Calu3 (cell line): ENCODE results near the gene OR5A2. TPM values are rescaled to one million over a fixed set of nuclear protein-coding genes. Genes with fewer than 3 reads are reported as not detected.

ENCODE experiments used
- BruUV-seq: library from RNA; stranded (reverse); fragments of 400-500 nt; replicated peaks from 2 replicates; lab custom pipeline; 2021; lab: Mats Ljungman, UMichigan
- CTCF ChIA-PET: fragments of 300-600 bp; sonication (Branson Sonifier 250); formaldehyde crosslinking; loops from one replicate; lab custom pipeline; 2022; ENCODE audit warnings: antibody characterized with exemption; lab: Charles Lee
- DNase-seq: peaks from one replicate; pipeline ENCODE4 v3.0.0; 2022
- H3K27ac Mint-ChIP-seq: one replicate; pipeline ENCODE4 v1.8.0; 2022; ENCODE audit warnings: mixed read lengths; ENCODE audit not compliant: unreplicated experiment
- H3K27me3 Mint-ChIP-seq: one replicate; pipeline ENCODE4 v1.8.0; 2022; ENCODE audit warnings: mixed read lengths; ENCODE audit not compliant: unreplicated experiment
- H3K36me3 Mint-ChIP-seq: one replicate; pipeline ENCODE4 v1.8.0; 2022; ENCODE audit warnings: mild to moderate bottlenecking, moderate library complexity, mixed read lengths; ENCODE audit not compliant: insufficient read depth, unreplicated experiment
- H3K4me1 Mint-ChIP-seq: one replicate; pipeline ENCODE4 v1.8.0; 2022; ENCODE audit warnings: mild to moderate bottlenecking, low read depth, mixed read lengths; ENCODE audit not compliant: unreplicated experiment
- H3K4me3 Mint-ChIP-seq: one replicate; pipeline ENCODE4 v1.8.0; 2022; ENCODE audit warnings: mild to moderate bottlenecking, low read depth, moderate library complexity, mixed read lengths; ENCODE audit not compliant: unreplicated experiment
- H3K9me3 Mint-ChIP-seq: one replicate; pipeline ENCODE4 v1.8.0; 2022; ENCODE audit warnings: low read depth, mixed read lengths; ENCODE audit not compliant: unreplicated experiment
- CTCF ChIP-seq: fragments of 200-600 bp; IDR thresholded peaks from one replicate; pipeline ENCODE4 v1.8.0; 2022; ENCODE audit warnings: antibody characterized with exemption; ENCODE audit not compliant: unreplicated experiment
- intact Hi-C: fragments of 100-400 bp; cut with micrococcal nuclease; formaldehyde crosslinking; loops from one replicate; pipeline ENCODE4 v1.10.0; 2022; ENCODE audit not compliant: unreplicated experiment
- total RNA-seq: library from RNA; stranded (reverse); gene quantifications from 2 replicates; pipeline ENCODE4 v1.2.3, GENCODE V29; 2022

Gene OR5A2
- total RNA-seq, 1 experiment from 2014 or later: not detected

DNA sequence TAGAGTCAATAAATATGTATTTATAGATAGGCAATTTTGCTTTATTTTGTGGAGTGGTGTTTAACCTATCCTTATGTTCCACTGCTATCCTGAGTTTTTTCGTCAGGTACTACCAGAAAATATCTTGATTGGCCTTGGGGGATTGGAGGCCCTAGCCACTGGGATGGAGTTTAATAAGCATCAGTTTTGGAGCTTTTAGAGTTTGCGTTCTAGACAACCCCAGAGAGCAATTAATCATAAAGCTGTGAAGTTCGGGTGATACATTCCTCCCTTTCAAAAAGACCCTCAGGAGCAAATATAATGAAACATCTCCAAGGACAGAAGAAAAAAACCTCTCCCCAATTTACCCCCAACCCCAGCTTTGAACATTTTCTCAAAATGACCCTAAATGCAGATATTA lies 10.0 kb upstream of the OR5A2 start, which contains the start of gene OR5A1:
TSS of gene OR5A1 (plus strand) at position 301 of the 400 bp plus-strand sequence. CDS start 6,700 bp downstream, outside the sequence.
- BruUV-seq: no TSS peak
- H3K36me3 Mint-ChIP-seq: no peaks in the 10 kb centered on the region
- H3K27me3 Mint-ChIP-seq: peaks cover 49% of the 10 kb centered on the region
- H3K27ac Mint-ChIP-seq: no peak within 1 kb of the TSS
- H3K9me3 Mint-ChIP-seq: no peaks in the 10 kb centered on the region
- intact Hi-C loops: no loop called here
- TF ChIP-seq CTCF: no peak
- CTCF ChIA-PET: no interaction called here
- no peak within 1 kb of the TSS for H3K4me3 Mint-ChIP-seq
- H3K4me1 Mint-ChIP-seq: no peaks in the 10 kb centered on the region
- DNase-seq: no peak

DNA sequence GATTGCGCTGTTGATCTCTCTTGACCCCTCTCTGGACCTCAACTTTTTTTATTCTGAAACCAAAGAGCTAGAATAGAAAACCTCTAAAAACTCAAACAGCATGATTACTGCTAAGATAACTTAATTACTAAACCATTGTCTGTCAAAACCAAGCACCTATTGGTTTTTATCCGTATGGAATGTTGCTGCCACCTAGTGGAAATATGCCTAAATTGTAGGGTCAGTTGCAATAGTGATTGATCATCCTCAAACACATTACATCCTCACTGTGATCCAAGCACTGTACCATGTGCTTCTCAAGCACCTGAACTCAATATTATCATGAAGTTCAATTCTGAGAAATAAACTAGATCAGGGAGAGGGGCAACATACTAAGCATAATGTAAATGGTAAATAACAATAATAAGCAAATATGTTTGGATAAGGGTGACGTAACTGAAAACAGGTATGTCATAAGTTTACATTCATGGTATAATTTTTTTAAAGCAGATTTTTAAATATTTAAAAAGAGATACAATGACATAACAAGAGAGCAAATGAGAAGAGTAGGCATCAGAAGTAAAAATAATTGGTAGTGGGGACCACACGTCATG lies 3.8 kb upstream of the OR5A2 start:
- H3K36me3 Mint-ChIP-seq: no peaks in the 10 kb centered on the region
- H3K4me1 Mint-ChIP-seq: no peaks in the 10 kb centered on the region
- no peak overlapping the region for H3K27ac Mint-ChIP-seq
- CTCF ChIA-PET: no interaction called here
- H3K27me3 Mint-ChIP-seq: peaks cover 15% of the 10 kb centered on the region
- no peak overlapping the region for H3K4me3 Mint-ChIP-seq
- intact Hi-C loops: loop anchor here (1.0 to 5.0 kb wide), 5 partner anchors 146 to 259 kb away; no protein-coding TSS in a partner anchor
- BruUV-seq: no TSS peak
- peak; percentile 65 for TF ChIP-seq CTCF
- DNase-seq: peak; percentile 66
- H3K9me3 Mint-ChIP-seq: no peaks in the 10 kb centered on the region

GRCh38 chr11:59427068-59427382 lies 812 bp upstream of the OR5A2 start:
- Mint-ChIP-seq H3K27ac (no peak overlapping the region), H3K9me3 (no peaks in the 10 kb centered on the region), H3K36me3 (no peaks in the 10 kb centered on the region), H3K27me3 (peaks cover 15% of the 10 kb centered on the region), H3K4me3 (no peak overlapping the region), H3K4me1 (no peaks in the 10 kb centered on the region)
- BruUV-seq: no TSS peak
- no peak for TF ChIP-seq CTCF
- CTCF ChIA-PET: interaction anchor here (1.0 kb wide), 2 partner anchors 164 to 255 kb away, joined by 3 read pairs; partner anchors contain the start of gene DTX4
- intact Hi-C loops: loop anchor here (1.0 kb wide), 1 partner anchor 25 kb away; no protein-coding TSS in a partner anchor
- no peak for DNase-seq

GRCh38 chr11:59425131-59425530 lies 1.1 kb downstream of the OR5A2 start:
- BruUV-seq: no TSS peak
- no peak overlapping the region for H3K27ac Mint-ChIP-seq
- peaks cover 11% of the 10 kb centered on the region for H3K27me3 Mint-ChIP-seq
- intact Hi-C loops: no loop called here
- H3K4me3 Mint-ChIP-seq: no peak overlapping the region
- no peaks in the 10 kb centered on the region for H3K36me3 Mint-ChIP-seq
- H3K4me1 Mint-ChIP-seq: no peaks in the 10 kb centered on the region
- H3K9me3 Mint-ChIP-seq: no peaks in the 10 kb centered on the region
- no peak for DNase-seq
- CTCF ChIA-PET: no interaction called here
- TF ChIP-seq CTCF: no peak
